ENCODE results near the gene LIX1L.

DNA sequence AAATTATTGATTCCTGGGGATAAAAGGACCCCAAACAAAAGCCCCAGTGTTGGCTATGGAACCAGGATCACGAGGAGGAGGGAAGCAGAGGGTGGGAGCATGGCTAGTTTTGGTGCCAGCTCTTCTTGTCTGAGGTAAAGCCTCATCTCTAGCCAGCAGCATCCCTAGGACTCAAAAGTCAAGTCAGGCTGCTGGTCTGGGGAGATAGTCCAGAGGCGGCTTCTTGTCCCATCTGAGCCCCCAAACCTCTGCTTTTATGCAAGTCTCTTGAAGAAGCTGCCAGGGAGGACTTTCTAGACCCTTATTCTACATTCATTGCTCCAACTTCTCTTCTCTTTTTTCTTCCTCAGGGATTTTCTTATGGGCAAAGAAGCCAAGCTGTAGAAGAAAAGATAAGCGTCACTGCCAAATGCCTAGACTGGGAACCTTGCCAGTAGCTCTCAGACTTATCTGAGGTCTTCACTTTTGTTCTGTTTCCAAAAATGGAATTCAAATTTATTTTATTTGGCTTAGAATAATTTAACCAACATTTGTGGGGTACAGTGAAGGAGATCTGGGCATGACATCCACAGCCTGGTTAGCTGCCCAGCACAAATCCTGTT lies 65.2 kb downstream of the LIX1L start:
- TF ChIP-seq EZH2 (IDR thresholded peaks at IDR 0.05) (no peak), EZH2phosphoT487 (IDR thresholded peaks at IDR 0.05) (no peak)
- TF ChIP-seq, protein P1, sequence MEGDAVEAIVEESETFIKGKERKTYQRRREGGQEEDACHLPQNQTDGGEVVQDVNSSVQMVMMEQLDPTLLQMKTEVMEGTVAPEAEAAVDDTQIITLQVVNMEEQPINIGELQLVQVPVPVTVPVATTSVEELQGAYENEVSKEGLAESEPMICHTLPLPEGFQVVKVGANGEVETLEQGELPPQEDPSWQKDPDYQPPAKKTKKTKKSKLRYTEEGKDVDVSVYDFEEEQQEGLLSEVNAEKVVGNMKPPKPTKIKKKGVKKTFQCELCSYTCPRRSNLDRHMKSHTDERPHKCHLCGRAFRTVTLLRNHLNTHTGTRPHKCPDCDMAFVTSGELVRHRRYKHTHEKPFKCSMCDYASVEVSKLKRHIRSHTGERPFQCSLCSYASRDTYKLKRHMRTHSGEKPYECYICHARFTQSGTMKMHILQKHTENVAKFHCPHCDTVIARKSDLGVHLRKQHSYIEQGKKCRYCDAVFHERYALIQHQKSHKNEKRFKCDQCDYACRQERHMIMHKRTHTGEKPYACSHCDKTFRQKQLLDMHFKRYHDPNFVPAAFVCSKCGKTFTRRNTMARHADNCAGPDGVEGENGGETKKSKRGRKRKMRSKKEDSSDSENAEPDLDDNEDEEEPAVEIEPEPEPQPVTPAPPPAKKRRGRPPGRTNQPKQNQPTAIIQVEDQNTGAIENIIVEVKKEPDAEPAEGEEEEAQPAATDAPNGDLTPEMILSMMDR (IDR thresholded peaks at IDR 0.05): no peak
